Muscle layer of colon (tissue), 2 donors: ENCODE measurements around the gene USP35.
"Not testable (repeated sequence)": the region's sequence is repeated elsewhere in the genome, so short reads cannot be mapped to it uniquely, and the experiment has no call there.

Experiments used
- H3K27ac ChIP-seq: one replicate; pipeline ENCODE4 v1.7.0; 2013; ENCODE audit warnings: low read depth, mild to moderate bottlenecking, low read length, moderate library complexity
- H3K27me3 ChIP-seq, 2 donors: one replicate each; pipeline ENCODE4 v1.7.0; 2013; ENCODE audit warnings: low read length in 2 of 2, mild to moderate bottlenecking in 2 of 2; ENCODE audit not compliant: insufficient read depth in 2 of 2, control insufficient read depth in 1 of 2
- H3K36me3 ChIP-seq: one replicate; pipeline ENCODE4 v1.7.0; 2013; ENCODE audit warnings: mild to moderate bottlenecking, low read length; ENCODE audit not compliant: insufficient read depth
- H3K4me1 ChIP-seq: one replicate; pipeline ENCODE4 v1.7.0; 2013; ENCODE audit warnings: mild to moderate bottlenecking, low read length; ENCODE audit not compliant: insufficient read depth
- H3K4me3 ChIP-seq, 2 donors: one replicate each; pipeline ENCODE4 v1.7.0; 2013; ENCODE audit warnings: low read length in 2 of 2, low read depth in 1 of 2, mild to moderate bottlenecking in 1 of 2, moderate library complexity in 1 of 2
- H3K9ac ChIP-seq: one replicate; pipeline ENCODE4 v1.7.0; 2013; ENCODE audit warnings: low read length
- H3K9me3 ChIP-seq: one replicate; pipeline ENCODE4 v1.7.0; 2013; ENCODE audit warnings: mild to moderate bottlenecking, low read length
- donor health status: abdominal sarcoma.
- donor health status: Adenocarcinoma of cecum.

The USP35 gene

DNA sequence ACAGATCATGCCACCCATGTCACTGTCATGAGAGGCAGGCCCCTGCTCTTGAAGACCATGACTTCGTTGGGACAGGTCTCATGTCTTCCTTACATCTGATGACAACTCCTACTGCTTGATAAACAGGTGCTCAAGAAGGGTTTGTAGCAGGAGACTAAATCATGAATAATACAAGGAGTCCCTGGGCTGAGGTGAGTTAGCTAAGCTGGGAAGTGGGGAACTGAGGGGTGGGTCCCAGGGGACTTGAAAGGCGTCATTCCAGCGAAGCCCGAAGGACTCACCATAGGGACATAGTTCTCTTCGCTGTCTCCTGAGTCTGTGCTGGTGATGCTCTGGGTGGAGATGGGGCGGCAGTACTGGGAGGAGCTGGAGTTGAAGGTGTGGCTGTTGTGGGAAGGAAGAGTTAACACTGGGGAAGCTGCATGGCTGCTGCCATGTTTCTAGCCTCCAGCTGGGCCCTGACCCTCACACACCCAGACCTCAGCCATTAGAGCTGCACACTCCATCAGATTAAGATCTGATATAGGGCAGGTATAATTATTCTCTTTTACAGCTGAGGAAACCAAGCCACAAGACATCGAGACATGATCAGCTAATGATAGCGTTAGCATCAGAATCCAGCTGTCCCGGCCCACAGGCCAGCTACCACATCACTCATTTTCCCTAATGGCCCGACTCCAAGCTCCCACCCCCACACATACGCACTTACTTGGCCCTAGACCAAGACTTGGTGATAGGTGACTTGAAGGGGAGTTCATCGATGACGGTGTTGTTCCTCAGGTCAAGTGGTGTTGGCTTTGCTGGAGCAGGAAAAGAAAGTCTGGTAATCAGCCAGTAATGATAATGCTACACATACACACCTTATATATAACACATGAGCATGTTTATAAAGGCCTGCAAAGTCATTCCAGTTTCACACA lies 32.9 kb downstream of the USP35 start:
- Histone ChIP-seq H3K27me3 (no peaks in the 10 kb centered on the region), H3K36me3 (peaks cover 42% of the 10 kb centered on the region), H3K4me3 (no peak overlapping the region), H3K9ac (no peak overlapping the region), H3K9me3 (no peaks in the 10 kb centered on the region), H3K27ac (no peak overlapping the region), H3K4me1 (no peaks in the 10 kb centered on the region)

- not testable (repeated sequence) for H3K4me3 ChIP-seq, H3K27ac ChIP-seq, H3K9me3 ChIP-seq, H3K9ac ChIP-seq, H3K4me1 ChIP-seq, H3K27me3 ChIP-seq
- H3K36me3 ChIP-seq, result peaks cover 38% of the 10 kb centered on the region
Measured at GRCh38 chr11:78222726-78223125, 34.0 kb downstream of the USP35 start.

DNA sequence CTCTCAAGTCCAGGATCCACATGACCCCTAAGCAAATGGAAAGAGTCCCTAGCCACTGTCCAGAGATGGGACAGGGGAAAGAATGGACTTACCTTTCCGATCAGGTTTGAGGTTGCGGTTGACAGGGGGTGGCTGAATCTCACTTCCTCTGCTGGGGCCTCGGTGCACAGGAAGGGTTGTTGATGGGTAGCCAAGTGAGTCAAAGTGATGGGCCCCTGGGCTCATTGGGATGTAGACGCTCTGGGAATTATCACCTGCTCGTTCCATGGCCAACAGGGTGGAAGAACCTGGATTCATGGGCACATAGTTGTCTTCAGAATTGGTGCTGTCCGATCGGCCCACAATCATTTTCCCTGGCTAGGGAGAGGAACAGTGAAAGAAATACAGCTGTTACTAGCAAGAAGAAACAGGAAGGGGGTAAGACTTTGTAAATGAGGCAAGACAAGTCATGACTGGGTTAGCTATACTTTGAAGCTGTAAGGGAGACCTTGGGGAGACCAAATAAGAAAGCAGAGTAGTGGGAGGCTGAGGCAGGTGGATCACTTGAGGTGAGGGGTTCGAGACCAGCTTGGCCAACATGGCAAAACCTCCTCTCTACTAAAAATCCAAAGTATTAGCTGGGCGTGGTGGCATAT lies 34.7 kb downstream of the USP35 start:
- no peak overlapping the region for H3K4me3 ChIP-seq
- H3K27me3 ChIP-seq, result no peaks in the 10 kb centered on the region
- H3K4me1 ChIP-seq, result no peaks in the 10 kb centered on the region
- peaks cover 37% of the 10 kb centered on the region for H3K36me3 ChIP-seq
- no peak overlapping the region for H3K27ac ChIP-seq
- no peak overlapping the region for H3K9ac ChIP-seq
- no peaks in the 10 kb centered on the region for H3K9me3 ChIP-seq

- H3K27me3 ChIP-seq, result no peaks in the 10 kb centered on the region
- peaks cover 28% of the 10 kb centered on the region for H3K36me3 ChIP-seq
- H3K4me3 ChIP-seq, result no peak overlapping the region
- no peak overlapping the region for H3K27ac ChIP-seq
- no peaks in the 10 kb centered on the region for H3K9me3 ChIP-seq
- no peak overlapping the region for H3K9ac ChIP-seq
- no peaks in the 10 kb centered on the region for H3K4me1 ChIP-seq
Measured at GRCh38 chr11:78224506-78224905, 35.8 kb downstream of the USP35 start.

DNA sequence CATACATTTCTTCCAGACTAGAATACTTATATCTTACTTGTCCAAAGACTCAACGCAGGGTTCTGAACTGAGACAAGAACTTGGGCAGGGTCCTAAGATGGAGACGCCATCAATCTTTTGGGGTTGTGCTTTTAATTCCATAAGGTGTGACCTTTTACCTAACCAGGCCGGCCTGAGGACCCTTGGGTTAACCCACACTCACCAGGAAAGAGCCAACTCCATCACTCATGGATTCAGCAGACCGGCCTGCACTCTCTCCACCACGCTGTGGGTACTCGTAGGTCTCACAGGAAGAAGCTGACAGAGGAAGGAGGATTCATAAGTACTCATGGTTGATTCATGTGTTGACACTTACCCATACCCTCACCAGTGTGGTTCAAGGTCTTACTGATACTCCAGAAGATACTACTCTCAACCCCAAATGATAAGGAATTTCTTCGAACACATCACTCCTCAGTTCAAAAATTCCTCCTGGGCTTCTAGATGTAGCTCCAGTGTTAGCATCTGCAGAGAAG lies 36.2 kb downstream of the USP35 start:
- H3K9ac ChIP-seq, result no peak overlapping the region
- H3K36me3 ChIP-seq, result peaks cover 26% of the 10 kb centered on the region

DNA sequence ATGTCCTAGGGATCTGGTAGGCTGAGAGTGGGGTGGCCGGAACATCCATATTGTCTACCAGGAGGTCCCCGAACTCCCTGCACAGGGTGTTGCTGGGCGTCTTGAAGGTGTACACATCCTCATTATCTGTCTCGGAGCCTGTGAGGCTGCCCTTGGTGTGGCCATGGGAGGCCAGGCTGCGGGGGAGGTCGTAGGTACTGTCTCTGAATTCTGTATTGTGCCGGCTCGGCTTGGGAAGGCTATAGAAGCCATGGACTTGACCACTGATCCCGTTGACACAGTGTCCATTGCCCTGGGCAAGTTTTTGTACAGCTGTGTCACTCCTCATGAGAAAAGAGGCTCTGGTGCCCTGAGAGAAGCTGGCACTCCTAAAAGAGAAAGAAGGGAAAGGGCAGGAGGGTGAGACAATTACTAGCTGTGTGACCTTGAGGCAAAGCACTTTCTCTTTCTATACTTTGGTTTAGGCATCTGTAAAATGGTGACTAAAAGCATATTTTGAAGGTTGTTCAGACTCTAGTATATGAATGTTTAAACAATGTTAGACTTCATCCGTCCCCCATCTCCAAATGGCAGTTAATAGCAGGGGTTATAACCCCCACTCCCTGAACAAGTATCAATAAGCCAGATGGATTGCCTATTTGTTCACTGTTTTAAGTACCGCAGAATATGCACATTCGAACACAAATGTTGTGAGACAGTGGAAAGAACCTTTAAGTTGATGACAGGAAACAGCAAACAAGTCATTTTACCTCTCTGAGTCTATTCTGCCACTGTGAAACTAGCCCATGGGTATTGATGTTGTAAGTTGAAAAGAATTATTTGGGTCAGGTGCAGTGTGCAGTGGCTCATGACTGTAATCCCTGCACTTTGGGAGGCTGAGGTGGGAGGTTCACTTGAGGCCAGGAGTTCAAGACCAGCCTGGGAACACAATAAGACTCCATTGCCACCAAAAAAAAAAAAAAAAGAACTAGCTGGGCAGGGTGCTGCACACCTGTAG lies 38.3 kb downstream of the USP35 start:
- Histone ChIP-seq H3K4me1 (no peaks in the 10 kb centered on the region), H3K27ac (no peak overlapping the region), H3K9me3 (no peaks in the 10 kb centered on the region), H3K27me3 (no peaks in the 10 kb centered on the region), H3K9ac (no peak overlapping the region), H3K36me3 (peaks cover 11% of the 10 kb centered on the region), H3K4me3 (no peak overlapping the region)

More for the DNA sequence above, 36.2 kb downstream of the USP35 start:
- H3K4me1 ChIP-seq, result no peaks in the 10 kb centered on the region
- H3K27ac ChIP-seq, result no peak overlapping the region
- no peaks in the 10 kb centered on the region for H3K9me3 ChIP-seq
- no peaks in the 10 kb centered on the region for H3K27me3 ChIP-seq
- H3K4me3 ChIP-seq, result no peak overlapping the region

- Histone ChIP-seq H3K4me1 (no peaks in the 10 kb centered on the region), H3K27me3 (no peaks in the 10 kb centered on the region), H3K9ac (no peak overlapping the region), H3K9me3 (no peaks in the 10 kb centered on the region), H3K4me3 (no peak overlapping the region), H3K27ac (no peak overlapping the region), H3K36me3 (peaks cover 8% of the 10 kb centered on the region)
Measured at GRCh38 chr11:78227921-78228320, 39.2 kb downstream of the USP35 start.

DNA sequence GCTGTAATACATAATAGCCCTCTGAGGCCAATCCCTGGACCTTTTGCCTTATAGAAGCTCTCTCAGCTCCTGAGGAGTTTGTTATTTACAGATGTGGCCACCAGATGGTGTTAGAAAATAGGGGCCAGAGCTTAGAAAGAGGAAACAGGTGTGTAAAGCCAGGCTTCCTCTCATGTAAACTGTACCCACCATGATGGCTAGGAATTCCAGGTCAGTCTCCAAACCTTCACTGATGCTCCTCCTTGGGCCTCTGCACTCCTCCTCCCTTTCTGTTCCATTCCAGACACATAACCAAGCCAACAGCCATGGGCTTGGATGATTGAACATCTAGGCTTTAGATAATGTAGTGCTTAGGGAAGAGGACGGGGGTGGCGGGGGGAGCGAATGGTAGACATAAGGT lies 39.7 kb downstream of the USP35 start:
- no peak overlapping the region for H3K9ac ChIP-seq
- H3K27ac ChIP-seq, result no peak overlapping the region
- H3K27me3 ChIP-seq, result no peaks in the 10 kb centered on the region
- peaks cover 2% of the 10 kb centered on the region for H3K36me3 ChIP-seq
- H3K9me3 ChIP-seq, result no peaks in the 10 kb centered on the region
- no peaks in the 10 kb centered on the region for H3K4me1 ChIP-seq
- no peak overlapping the region for H3K4me3 ChIP-seq

DNA sequence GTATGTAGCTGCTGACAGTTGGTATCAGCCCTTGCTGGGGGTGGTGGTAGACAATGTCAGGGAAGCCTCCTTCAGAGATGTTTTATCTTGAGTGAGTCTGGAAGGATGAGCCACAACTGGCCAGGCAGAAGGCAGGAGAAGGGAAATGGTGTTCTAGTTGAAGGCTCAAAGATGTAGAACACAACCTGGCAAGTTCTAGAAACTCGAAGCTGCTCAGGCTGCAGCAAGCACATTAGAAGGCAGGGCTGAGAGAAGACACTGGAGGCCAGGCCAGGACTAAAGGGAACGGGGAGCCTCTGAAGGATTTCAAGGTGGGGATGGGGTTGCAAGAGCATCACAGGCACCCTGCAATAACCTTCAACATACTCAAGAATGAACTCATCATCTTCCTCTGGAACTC lies 40.4 kb downstream of the USP35 start:
- H3K36me3 ChIP-seq, result no peaks in the 10 kb centered on the region
- no peaks in the 10 kb centered on the region for H3K4me1 ChIP-seq
- no peak overlapping the region for H3K4me3 ChIP-seq
- no peaks in the 10 kb centered on the region for H3K9me3 ChIP-seq
- H3K9ac ChIP-seq, result no peak overlapping the region
- H3K27me3 ChIP-seq, result no peaks in the 10 kb centered on the region
- H3K27ac ChIP-seq, result no peak overlapping the region

- Histone ChIP-seq H3K9me3 (no peaks in the 10 kb centered on the region), H3K9ac (no peak overlapping the region), H3K27me3 (no peaks in the 10 kb centered on the region), H3K4me3 (no peak overlapping the region), H3K4me1 (no peaks in the 10 kb centered on the region), H3K36me3 (no peaks in the 10 kb centered on the region), H3K27ac (no peak overlapping the region)
Measured at GRCh38 chr11:78230161-78230877, 41.6 kb downstream of the USP35 start.
